Measurements from ENCODE around the gene NLGN1. TPM values are rescaled to one million over a fixed set of nuclear protein-coding genes. Genes with fewer than 3 reads are reported as not detected.

NLGN1 gene
- total and polyA plus RNA-seq, 2 of the 13 experiments (the other 11 are each of a cell fraction or from before 2014, with no cell fraction given): not detected

GRCh38 chr3:173584838-173585831 is 187.6 kb downstream of the NLGN1 start:
- Histone ChIP-seq H3K79me2 (ENCODE audit: insufficient read depth, low read length) (no peaks in the 10 kb centered on the region), H2AFZ (ENCODE audit: low read length) (no peak overlapping the region), H3K9me3 (ENCODE audit: low read length) (no peaks in the 10 kb centered on the region), H3K27ac (ENCODE audit: extremely low read length, insufficient read depth, low read length) (no peak overlapping the region), H3K9ac (ENCODE audit: insufficient read depth, low read depth, low read length) (no peak overlapping the region), H3K36me3 (replicated peaks in 1 of 2; ENCODE audit: control insufficient read depth in 1 of 2, insufficient read depth in 2 of 2, low read length in 2 of 2) (no peaks in the 10 kb centered on the region), H4K20me1 (ENCODE audit: insufficient read depth, low read length) (no peaks in the 10 kb centered on the region), H3K4me1 (ENCODE audit: insufficient read depth, low read length) (no peaks in the 10 kb centered on the region), H3K4me2 (ENCODE audit: low read depth, low read length) (no peak overlapping the region), H3K4me3 (replicated peaks in 1 of 3; ENCODE audit: insufficient read depth in 1 of 3, low read depth in 2 of 3, low read length in 3 of 3) (no peak overlapping the region), H3K27me3 (ENCODE audit: control insufficient read depth in 1 of 2, insufficient read depth in 2 of 2, low read length in 2 of 2) (peaks cover 0 to 6% of the 10 kb centered on the region in 2 experiments; a peak in 1 of 5 replicates)
- 52% methylated on average over 47 of the region's 47 CpGs for WGBS (ENCODE audit: low lambda C conversion rate)
- no peak for TF ChIP-seq GABPB1 (CRISPR knock-in tag; IDR thresholded peaks at IDR 0.05)
- no peak for FAIRE-seq
- intact Hi-C loops (cut with micrococcal nuclease; ENCODE audit: unreplicated experiment) (no loop called here), in situ Hi-C loops (cut with HindIII; ENCODE audit: extremely low pct_ligation_motif_present, low pct_unique_long_range_greater_than_20kb) (no loop called here)
- no TSS peak for BruUV-seq (replicated peaks)
- ChIA-PET CTCF (ENCODE audit: low intra/inter-chr PET ratio, low total read pairs) (no interaction called here), POLR2A (no interaction called here)
- no peak for DNase-seq (ENCODE audit: low spot score)
- ATAC-seq: no peak

GRCh38 chr3:173586166-173586565 is 188.6 kb downstream of the NLGN1 start:
- Histone ChIP-seq H3K9me3 (ENCODE audit: low read length) (no peaks in the 10 kb centered on the region), H3K4me1 (ENCODE audit: insufficient read depth, low read length) (no peaks in the 10 kb centered on the region), H3K79me2 (ENCODE audit: insufficient read depth, low read length) (no peaks in the 10 kb centered on the region), H3K36me3 (replicated peaks in 1 of 2; ENCODE audit: control insufficient read depth in 1 of 2, insufficient read depth in 2 of 2, low read length in 2 of 2) (no peaks in the 10 kb centered on the region), H3K27me3 (ENCODE audit: control insufficient read depth in 1 of 2, insufficient read depth in 2 of 2, low read length in 2 of 2) (peaks cover 0 to 6% of the 10 kb centered on the region in 2 experiments; a peak in 1 of 5 replicates), H3K9ac (ENCODE audit: insufficient read depth, low read depth, low read length) (no peak overlapping the region), H3K4me3 (replicated peaks in 1 of 3; ENCODE audit: insufficient read depth in 1 of 3, low read depth in 2 of 3, low read length in 3 of 3) (no peak overlapping the region), H3K27ac (ENCODE audit: extremely low read length, insufficient read depth, low read length) (no peak overlapping the region), H2AFZ (ENCODE audit: low read length) (no peak overlapping the region), H4K20me1 (ENCODE audit: insufficient read depth, low read length) (no peaks in the 10 kb centered on the region), H3K4me2 (ENCODE audit: low read depth, low read length) (no peak overlapping the region)
- DNase-seq (ENCODE audit: low spot score) (no peak), FAIRE-seq (no peak), ATAC-seq (no peak)
- ChIA-PET CTCF (ENCODE audit: low intra/inter-chr PET ratio, low total read pairs) (no interaction called here), POLR2A (no interaction called here)
- WGBS (ENCODE audit: low lambda C conversion rate): 2% methylated on average over 2 of the region's 2 CpGs
- intact Hi-C loops (cut with micrococcal nuclease; ENCODE audit: unreplicated experiment) (no loop called here), in situ Hi-C loops (cut with HindIII; ENCODE audit: extremely low pct_ligation_motif_present, low pct_unique_long_range_greater_than_20kb) (no loop called here)
- no TSS peak for BruUV-seq (replicated peaks)
- TF ChIP-seq ZNF354B (CRISPR knock-in tag; IDR thresholded peaks at IDR 0.05) (no peak), ZNF713 (CRISPR knock-in tag; IDR thresholded peaks at IDR 0.05) (no peak), HNF1B (CRISPR knock-in tag; IDR thresholded peaks at IDR 0.05) (no peak), GPN1 (CRISPR knock-in tag; IDR thresholded peaks at IDR 0.05; ENCODE audit: borderline replicate concordance) (no peak), RBM22 (optimal IDR thresholded peaks at IDR 0.05; ENCODE audit: low read length) (no peak), NR2F6 (IDR thresholded peaks at IDR 0.05) (no peak), NR2F6 (CRISPR knock-in tag; IDR thresholded peaks at IDR 0.05) (no peak), ZBTB49 (CRISPR knock-in tag; IDR thresholded peaks at IDR 0.05; ENCODE audit: borderline replicate concordance) (no peak)
